SK-N-SH treated with all-trans-retinoic acid at 6 μM for 48 hours (cell line): Measurements from ENCODE around the gene SMIM8.

Experiments used
- ESRRG ChIP-seq: fragments of 250-450 bp; sonication (Bioruptor Pico); IDR thresholded peaks from 2 replicates; pipeline ENCODE4 v1.6.1; 2021; ENCODE audit warnings: mild to moderate bottlenecking
- GLIS3 ChIP-seq: fragments of 250-450 bp; sonication (Bioruptor Pico); IDR thresholded peaks from 2 replicates; pipeline ENCODE4 v1.5.0; 2020; ENCODE audit warnings: mild to moderate bottlenecking, moderate library complexity
- PPARA ChIP-seq: fragments of 250-450 bp; sonication (Bioruptor Pico); IDR thresholded peaks from 2 replicates; pipeline ENCODE4 v1.5.0; 2020; ENCODE audit warnings: mild to moderate bottlenecking, borderline replicate concordance
- ZC3H10 ChIP-seq: fragments of 250-450 bp; sonication (Bioruptor Pico); IDR thresholded peaks from 2 replicates; pipeline ENCODE4 v1.5.1; 2021; ENCODE audit warnings: mild to moderate bottlenecking, moderate library complexity
- ZFP3 ChIP-seq: fragments of 250-450 bp; sonication (Bioruptor Pico); IDR thresholded peaks from 2 replicates; pipeline ENCODE4 v1.5.0; 2020; ENCODE audit warnings: mild to moderate bottlenecking, moderate library complexity
- ZFP30 ChIP-seq: fragments of 450-650 bp; formaldehyde crosslinking; IDR thresholded peaks from 2 replicates; pipeline ENCODE4 v1.5.0; 2022; ENCODE audit warnings: mild to moderate bottlenecking, moderate library complexity
- ZNF565 ChIP-seq: fragments of 450-650 bp; formaldehyde crosslinking; conservative IDR thresholded peaks from 2 replicates; pipeline ENCODE4 v1.5.0; 2020; ENCODE audit warnings: low read depth, mild to moderate bottlenecking, moderate library complexity
- TF ChIP-seq, protein P1 (sequence below): fragments of 250-450 bp; sonication (Bioruptor Pico); IDR thresholded peaks from 2 replicates; pipeline ENCODE4 v1.8.0; 2020; ENCODE audit warnings: mild to moderate bottlenecking, moderate library complexity, borderline replicate concordance
- TF ChIP-seq, protein P2 (sequence below): fragments of 250-450 bp; sonication (Bioruptor Pico); IDR thresholded peaks from 2 replicates; pipeline ENCODE4 v1.5.0; 2020; ENCODE audit warnings: mild to moderate bottlenecking, moderate library complexity

DNA sequence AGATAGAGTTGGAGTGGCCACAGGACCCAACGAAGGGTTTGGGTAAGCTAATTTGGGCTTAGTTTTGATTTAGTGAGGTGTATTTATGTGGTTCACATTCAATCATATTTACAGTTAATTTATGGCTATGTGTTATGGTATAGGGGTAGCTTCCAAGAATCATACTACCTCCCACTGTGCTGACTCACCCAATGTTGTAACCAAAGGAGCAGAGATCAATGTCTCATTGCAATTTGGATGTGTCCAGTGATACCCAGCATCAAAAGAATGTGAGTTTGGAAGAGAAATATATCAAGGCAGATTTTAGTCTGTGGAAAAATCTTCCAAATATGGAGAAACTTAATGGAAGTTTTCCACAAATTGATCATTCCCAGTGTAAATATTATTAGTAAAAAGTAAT is 25.3 kb upstream of the SMIM8 start:
- TF ChIP-seq, protein P1, sequence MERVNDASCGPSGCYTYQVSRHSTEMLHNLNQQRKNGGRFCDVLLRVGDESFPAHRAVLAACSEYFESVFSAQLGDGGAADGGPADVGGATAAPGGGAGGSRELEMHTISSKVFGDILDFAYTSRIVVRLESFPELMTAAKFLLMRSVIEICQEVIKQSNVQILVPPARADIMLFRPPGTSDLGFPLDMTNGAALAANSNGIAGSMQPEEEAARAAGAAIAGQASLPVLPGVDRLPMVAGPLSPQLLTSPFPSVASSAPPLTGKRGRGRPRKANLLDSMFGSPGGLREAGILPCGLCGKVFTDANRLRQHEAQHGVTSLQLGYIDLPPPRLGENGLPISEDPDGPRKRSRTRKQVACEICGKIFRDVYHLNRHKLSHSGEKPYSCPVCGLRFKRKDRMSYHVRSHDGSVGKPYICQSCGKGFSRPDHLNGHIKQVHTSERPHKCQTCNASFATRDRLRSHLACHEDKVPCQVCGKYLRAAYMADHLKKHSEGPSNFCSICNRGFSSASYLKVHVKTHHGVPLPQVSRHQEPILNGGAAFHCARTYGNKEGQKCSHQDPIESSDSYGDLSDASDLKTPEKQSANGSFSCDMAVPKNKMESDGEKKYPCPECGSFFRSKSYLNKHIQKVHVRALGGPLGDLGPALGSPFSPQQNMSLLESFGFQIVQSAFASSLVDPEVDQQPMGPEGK (CRISPR knock-in tag) = no peak
- TF ChIP-seq ZC3H10 (CRISPR knock-in tag) = no peak
- TF ChIP-seq ESRRG = no peak
- TF ChIP-seq GLIS3 (CRISPR knock-in tag) = no peak
- no peak for TF ChIP-seq ZFP30 (CRISPR knock-in tag)
- no peak for TF ChIP-seq ZFP3 (CRISPR knock-in tag)
- no peak for TF ChIP-seq PPARA (CRISPR knock-in tag)
- TF ChIP-seq, protein P2, sequence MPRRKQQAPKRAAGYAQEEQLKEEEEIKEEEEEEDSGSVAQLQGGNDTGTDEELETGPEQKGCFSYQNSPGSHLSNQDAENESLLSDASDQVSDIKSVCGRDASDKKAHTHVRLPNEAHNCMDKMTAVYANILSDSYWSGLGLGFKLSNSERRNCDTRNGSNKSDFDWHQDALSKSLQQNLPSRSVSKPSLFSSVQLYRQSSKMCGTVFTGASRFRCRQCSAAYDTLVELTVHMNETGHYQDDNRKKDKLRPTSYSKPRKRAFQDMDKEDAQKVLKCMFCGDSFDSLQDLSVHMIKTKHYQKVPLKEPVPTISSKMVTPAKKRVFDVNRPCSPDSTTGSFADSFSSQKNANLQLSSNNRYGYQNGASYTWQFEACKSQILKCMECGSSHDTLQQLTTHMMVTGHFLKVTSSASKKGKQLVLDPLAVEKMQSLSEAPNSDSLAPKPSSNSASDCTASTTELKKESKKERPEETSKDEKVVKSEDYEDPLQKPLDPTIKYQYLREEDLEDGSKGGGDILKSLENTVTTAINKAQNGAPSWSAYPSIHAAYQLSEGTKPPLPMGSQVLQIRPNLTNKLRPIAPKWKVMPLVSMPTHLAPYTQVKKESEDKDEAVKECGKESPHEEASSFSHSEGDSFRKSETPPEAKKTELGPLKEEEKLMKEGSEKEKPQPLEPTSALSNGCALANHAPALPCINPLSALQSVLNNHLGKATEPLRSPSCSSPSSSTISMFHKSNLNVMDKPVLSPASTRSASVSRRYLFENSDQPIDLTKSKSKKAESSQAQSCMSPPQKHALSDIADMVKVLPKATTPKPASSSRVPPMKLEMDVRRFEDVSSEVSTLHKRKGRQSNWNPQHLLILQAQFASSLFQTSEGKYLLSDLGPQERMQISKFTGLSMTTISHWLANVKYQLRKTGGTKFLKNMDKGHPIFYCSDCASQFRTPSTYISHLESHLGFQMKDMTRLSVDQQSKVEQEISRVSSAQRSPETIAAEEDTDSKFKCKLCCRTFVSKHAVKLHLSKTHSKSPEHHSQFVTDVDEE (CRISPR knock-in tag) = no peak
- TF ChIP-seq ZNF565 (CRISPR knock-in tag) = no peak
